Activated CD4-positive, alpha-beta T cell treated with anti-CD3 and anti-CD28 coated beads, Interleukin-2, Interleukin-6, amounts not matched to agents 100 ng/mL and 50 ng/mL, durations not matched to agents 16 hours and 8 hours (primary cell): ENCODE results near the gene MFAP4.
A peak's percentile ranks its signal among the peaks of the same experiment; 100 is the strongest.
"Not testable (repeated sequence)": the region's sequence is repeated elsewhere in the genome, so short reads cannot be mapped to it uniquely, and the experiment has no call there.

ENCODE experiments used
- DNase-seq: peaks from one replicate; pipeline ENCODE4 v3.0.0-alpha.2; 2020

The MFAP4 gene

GRCh38 chr17:19369846-19370492 is 17.0 kb downstream of the MFAP4 start:
- DNase-seq: peak; percentile 51

- DNase-seq: no peak
These were observed 17.7 kb downstream of the MFAP4 start for GRCh38 chr17:19369107-19369778.

GRCh38 chr17:19368229-19368628 is 18.8 kb downstream of the MFAP4 start:
- DNase-seq: no peak

GRCh38 chr17:19366637-19366972 is 20.4 kb downstream of the MFAP4 start:
- DNase-seq: no peak

GRCh38 chr17:19365833-19366636 is 21.0 kb downstream of the MFAP4 start:
- DNase-seq: no peak

- DNase-seq: no peak
These were observed 21.5 kb downstream of the MFAP4 start for GRCh38 chr17:19365499-19365817.

GRCh38 chr17:19364699-19365498 is 22.1 kb downstream of the MFAP4 start:
- no peak for DNase-seq

GRCh38 chr17:19363460-19364035 is 23.4 kb downstream of the MFAP4 start:
- DNase-seq: no peak

GRCh38 chr17:19363114-19363438 is 23.9 kb downstream of the MFAP4 start:
- DNase-seq: no peak

GRCh38 chr17:19362277-19363113 is 24.5 kb downstream of the MFAP4 start, which contains the start of gene B9D1:
Gene B9D1, minus strand, starts transcription at chr17:19362723. Its CDS starts 154 bp downstream, at chr17:19362569.
- DNase-seq: peak; percentile 93

- no peak for DNase-seq
These were observed 25.1 kb downstream of the MFAP4 start for GRCh38 chr17:19361944-19362276.

GRCh38 chr17:19361326-19361725 is 25.7 kb downstream of the MFAP4 start:
- DNase-seq: no peak

GRCh38 chr17:19360772-19361171 is 26.2 kb downstream of the MFAP4 start:
- DNase-seq: no peak

- no peak for DNase-seq
These were observed 27.1 kb downstream of the MFAP4 start for GRCh38 chr17:19359856-19360255.

- DNase-seq: no peak
These were observed 27.8 kb downstream of the MFAP4 start for GRCh38 chr17:19359151-19359550.

- DNase-seq: no peak
These were observed 29.2 kb downstream of the MFAP4 start for GRCh38 chr17:19357761-19358160.

- no peak for DNase-seq
These were observed 29.6 kb downstream of the MFAP4 start for GRCh38 chr17:19357351-19357750.

GRCh38 chr17:19354748-19355147 is 32.2 kb downstream of the MFAP4 start:
- no peak for DNase-seq

GRCh38 chr17:19353401-19353800 is 33.6 kb downstream of the MFAP4 start:
- not testable (repeated sequence) for DNase-seq

- DNase-seq: no peak
These were observed 38.2 kb downstream of the MFAP4 start for GRCh38 chr17:19348806-19349205.

- DNase-seq: no peak
These were observed 38.8 kb downstream of the MFAP4 start for GRCh38 chr17:19348081-19348650.
